ENCODE results near the gene TGFBR2. TPM values are rescaled to one million over a fixed set of nuclear protein-coding genes. Genes with fewer than 3 reads are reported as not detected.
A peak's percentile ranks its signal among the peaks of the same experiment; 100 is the strongest.
"Not testable (repeated sequence)": the region's sequence is repeated elsewhere in the genome, so short reads cannot be mapped to it uniquely, and the experiment has no call there.

The TGFBR2 gene
- total RNA-seq, 1 donor from 2014 or later = 59.6 TPM

GRCh38 chr3:30615615-30616346, 9.4 kb downstream of the TGFBR2 start:
- DNase-seq (ENCODE audit: low spot score) = no peak

GRCh38 chr3:30616347-30617027, 10.1 kb downstream of the TGFBR2 start:
- DNase-seq (ENCODE audit: low spot score) = no peak
- Mint-ChIP-seq H3K4me1 (ENCODE audit: low read depth) (peaks cover 98% of the 10 kb centered on the region), H3K27me3 (ENCODE audit: insufficient read depth) (no peaks in the 10 kb centered on the region), H3K36me3 (ENCODE audit: low read depth) (peaks cover 54% of the 10 kb centered on the region), H3K4me3 (peak overlapping the region; percentile 81), H3K27ac (peak overlapping the region; percentile 94), H3K9me3 (no peaks in the 10 kb centered on the region)
- intact Hi-C loops (cut with micrococcal nuclease) = no loop called here

More at GRCh38 chr3:30615615-30616346, 9.4 kb downstream of the TGFBR2 start:
- Mint-ChIP-seq H3K9me3 (no peaks in the 10 kb centered on the region), H3K4me1 (ENCODE audit: low read depth) (peaks cover 98% of the 10 kb centered on the region), H3K27ac (peak overlapping the region; percentile 94), H3K36me3 (ENCODE audit: low read depth) (peaks cover 51% of the 10 kb centered on the region), H3K27me3 (ENCODE audit: insufficient read depth) (no peaks in the 10 kb centered on the region), H3K4me3 (peak overlapping the region; percentile 97)
- intact Hi-C loops (cut with micrococcal nuclease) = no loop called here

GRCh38 chr3:30617069-30617468, 10.7 kb downstream of the TGFBR2 start:
- H3K4me1 Mint-ChIP-seq (ENCODE audit: low read depth) = peaks cover 98% of the 10 kb centered on the region
- H3K27me3 Mint-ChIP-seq (ENCODE audit: insufficient read depth) = no peaks in the 10 kb centered on the region
- peak overlapping the region; percentile 94 for H3K27ac Mint-ChIP-seq
- H3K4me3 Mint-ChIP-seq = peak overlapping the region; percentile 81
- DNase-seq (ENCODE audit: low spot score) = no peak
- peaks cover 57% of the 10 kb centered on the region for H3K36me3 Mint-ChIP-seq (ENCODE audit: low read depth)
- intact Hi-C loops (cut with micrococcal nuclease) = no loop called here
- no peaks in the 10 kb centered on the region for H3K9me3 Mint-ChIP-seq

GRCh38 chr3:30617653-30618052, 11.3 kb downstream of the TGFBR2 start:
- H3K27me3 Mint-ChIP-seq (ENCODE audit: insufficient read depth) = no peaks in the 10 kb centered on the region
- peaks cover 98% of the 10 kb centered on the region for H3K4me1 Mint-ChIP-seq (ENCODE audit: low read depth)
- H3K36me3 Mint-ChIP-seq (ENCODE audit: low read depth) = peaks cover 55% of the 10 kb centered on the region
- intact Hi-C loops (cut with micrococcal nuclease) = no loop called here
- DNase-seq (ENCODE audit: low spot score) = no peak
- no peaks in the 10 kb centered on the region for H3K9me3 Mint-ChIP-seq
- peak overlapping the region; percentile 98 for H3K27ac Mint-ChIP-seq
- peak overlapping the region; percentile 60 for H3K4me3 Mint-ChIP-seq

- no peak for DNase-seq (ENCODE audit: low spot score)
- no peaks in the 10 kb centered on the region for H3K9me3 Mint-ChIP-seq
- H3K36me3 Mint-ChIP-seq (ENCODE audit: low read depth) = peaks cover 56% of the 10 kb centered on the region
- intact Hi-C loops (cut with micrococcal nuclease) = no loop called here
- peak overlapping the region; percentile 60 for H3K4me3 Mint-ChIP-seq
- H3K27me3 Mint-ChIP-seq (ENCODE audit: insufficient read depth) = no peaks in the 10 kb centered on the region
- H3K4me1 Mint-ChIP-seq (ENCODE audit: low read depth) = peaks cover 98% of the 10 kb centered on the region
- peak overlapping the region; percentile 98 for H3K27ac Mint-ChIP-seq
These were observed 12.1 kb downstream of the TGFBR2 start for GRCh38 chr3:30618526-30618925.

- Mint-ChIP-seq H3K4me1 (ENCODE audit: low read depth) (peaks cover 96% of the 10 kb centered on the region), H3K4me3 (peak overlapping the region; percentile 60), H3K27ac (peak overlapping the region; percentile 98), H3K36me3 (ENCODE audit: low read depth) (peaks cover 60% of the 10 kb centered on the region), H3K27me3 (ENCODE audit: insufficient read depth) (no peaks in the 10 kb centered on the region), H3K9me3 (no peaks in the 10 kb centered on the region)
- DNase-seq (ENCODE audit: low spot score) = no peak
- intact Hi-C loops (cut with micrococcal nuclease) = no loop called here
These were observed 12.9 kb downstream of the TGFBR2 start for GRCh38 chr3:30619318-30619717.

- peaks cover 60% of the 10 kb centered on the region for H3K36me3 Mint-ChIP-seq (ENCODE audit: low read depth)
- intact Hi-C loops (cut with micrococcal nuclease) = loop anchor here (1.0 to 10.0 kb wide), 12 partner anchors 8 to 1354 kb away; partner anchors contain the start of genes STT3B and TGFBR2
- peak; percentile 51 for DNase-seq (ENCODE audit: low spot score)
- H3K4me1 Mint-ChIP-seq (ENCODE audit: low read depth) = peaks cover 89% of the 10 kb centered on the region
- H3K27ac Mint-ChIP-seq = peak overlapping the region; percentile 98
- no peaks in the 10 kb centered on the region for H3K9me3 Mint-ChIP-seq
- H3K27me3 Mint-ChIP-seq (ENCODE audit: insufficient read depth) = no peaks in the 10 kb centered on the region
- H3K4me3 Mint-ChIP-seq = peak overlapping the region; percentile 60
These were observed 14.3 kb downstream of the TGFBR2 start for GRCh38 chr3:30620402-30621360.

- Mint-ChIP-seq H3K9me3 (no peaks in the 10 kb centered on the region), H3K27me3 (ENCODE audit: insufficient read depth) (no peaks in the 10 kb centered on the region), H3K4me3 (peak overlapping the region; percentile 66), H3K27ac (peak overlapping the region; percentile 90), H3K4me1 (ENCODE audit: low read depth) (peaks cover 89% of the 10 kb centered on the region), H3K36me3 (ENCODE audit: low read depth) (peaks cover 64% of the 10 kb centered on the region)
- DNase-seq (ENCODE audit: low spot score) = no peak
- intact Hi-C loops (cut with micrococcal nuclease) = loop anchor here (2.0 to 10.0 kb wide), 4 partner anchors 121 to 1353 kb away; partner anchors contain the start of gene STT3B
These were observed 15.2 kb downstream of the TGFBR2 start for GRCh38 chr3:30621576-30621975.

GRCh38 chr3:30622047-30622545, 15.7 kb downstream of the TGFBR2 start:
- Mint-ChIP-seq H3K9me3 (no peaks in the 10 kb centered on the region), H3K36me3 (ENCODE audit: low read depth) (peaks cover 62% of the 10 kb centered on the region), H3K27ac (peak overlapping the region; percentile 90), H3K4me3 (peak overlapping the region; percentile 66), H3K27me3 (ENCODE audit: insufficient read depth) (no peaks in the 10 kb centered on the region), H3K4me1 (ENCODE audit: low read depth) (peaks cover 89% of the 10 kb centered on the region)
- intact Hi-C loops (cut with micrococcal nuclease) = loop anchor here (5.0 to 10.0 kb wide), 3 partner anchors 455 to 1353 kb away; partner anchors contain the start of gene STT3B
- DNase-seq (ENCODE audit: low spot score) = no peak

- Mint-ChIP-seq H3K9me3 (no peaks in the 10 kb centered on the region), H3K4me3 (peak overlapping the region; percentile 66), H3K36me3 (ENCODE audit: low read depth) (peaks cover 57% of the 10 kb centered on the region), H3K27me3 (ENCODE audit: insufficient read depth) (no peaks in the 10 kb centered on the region), H3K27ac (peak overlapping the region; percentile 90), H3K4me1 (ENCODE audit: low read depth) (peaks cover 82% of the 10 kb centered on the region)
- intact Hi-C loops (cut with micrococcal nuclease) = loop anchor here (5.0 to 10.0 kb wide), 3 partner anchors 455 to 1352 kb away; partner anchors contain the start of gene STT3B
- no peak for DNase-seq (ENCODE audit: low spot score)
These were observed 16.4 kb downstream of the TGFBR2 start for GRCh38 chr3:30622790-30623189.

GRCh38 chr3:30623351-30623750, 16.9 kb downstream of the TGFBR2 start:
- H3K9me3 Mint-ChIP-seq = no peaks in the 10 kb centered on the region
- no peak for DNase-seq (ENCODE audit: low spot score)
- H3K36me3 Mint-ChIP-seq (ENCODE audit: low read depth) = peaks cover 54% of the 10 kb centered on the region
- intact Hi-C loops (cut with micrococcal nuclease) = loop anchor here (5.0 to 10.0 kb wide), 3 partner anchors 454 to 1351 kb away; partner anchors contain the start of gene STT3B
- H3K27ac Mint-ChIP-seq = peak overlapping the region; percentile 90
- H3K4me1 Mint-ChIP-seq (ENCODE audit: low read depth) = peaks cover 83% of the 10 kb centered on the region
- H3K27me3 Mint-ChIP-seq (ENCODE audit: insufficient read depth) = no peaks in the 10 kb centered on the region
- peak overlapping the region; percentile 66 for H3K4me3 Mint-ChIP-seq

GRCh38 chr3:30624480-30624879, 18.1 kb downstream of the TGFBR2 start:
- not testable (repeated sequence) for DNase-seq (ENCODE audit: low spot score); H3K27me3 Mint-ChIP-seq (ENCODE audit: insufficient read depth); H3K9me3 Mint-ChIP-seq
- Mint-ChIP-seq H3K27ac (peak overlapping the region; percentile 90), H3K4me3 (peak overlapping the region; percentile 66), H3K36me3 (ENCODE audit: low read depth) (peaks cover 52% of the 10 kb centered on the region), H3K4me1 (ENCODE audit: low read depth) (peaks cover 83% of the 10 kb centered on the region)
- intact Hi-C loops (cut with micrococcal nuclease) = loop anchor here (5.0 to 10.0 kb wide), 3 partner anchors 453 to 1350 kb away; partner anchors contain the start of gene STT3B

Measured in activated T-helper 1 cell treated with anti-CD3 and anti-CD28 coated beads, Interleukin-12 subunit alpha, Interleukin-12 subunit beta, Interleukin-2, Interleukin-4 antibody, amounts not matched to agents 30 ng/mL and 10 ng/mL and 1 ng/mL, durations not matched to agents 14 hours and 24 hours and 36 hours (primary cell).